Central memory CD8-positive, alpha-beta T cell (primary cell): ENCODE results near the gene NDUFA12.

Source experiments
- ATAC-seq: fragments of 150-1000 bp; cut with Tn5 transposase; replicated peaks from 2 replicates; pipeline ENCODE4 v1.10.0; 2022; ENCODE audit warnings: mild to moderate bottlenecking, moderate FRiP score, moderate number of reproducible peaks; ENCODE audit not compliant: poor library complexity, severe bottlenecking; ENCODE audit errors: extremely low read depth
- DNase-seq, 2 donors: peaks; one replicate each; pipeline ENCODE4 v3.0.0; 2021; ENCODE audit warnings: low spot score in 2 of 2
- H3K27ac Mint-ChIP-seq: one replicate; pipeline ENCODE4 v1.8.0; 2022; ENCODE audit warnings: low read depth, mild to moderate bottlenecking, moderate library complexity, mixed read lengths
- H3K27me3 Mint-ChIP-seq: one replicate; pipeline ENCODE4 v1.8.0; 2022; ENCODE audit warnings: mixed read lengths
- H3K36me3 Mint-ChIP-seq: one replicate; pipeline ENCODE4 v1.8.0; 2022; ENCODE audit warnings: mild to moderate bottlenecking, moderate library complexity, mixed read lengths; ENCODE audit not compliant: insufficient read depth
- H3K4me1 Mint-ChIP-seq: one replicate; pipeline ENCODE4 v1.8.0; 2022; ENCODE audit warnings: mixed read lengths
- H3K4me3 Mint-ChIP-seq: one replicate; pipeline ENCODE4 v1.8.0; 2022; ENCODE audit warnings: mild to moderate bottlenecking, moderate library complexity, mixed read lengths
- H3K9me3 Mint-ChIP-seq: one replicate; pipeline ENCODE4 v1.8.0; 2022; ENCODE audit warnings: mixed read lengths

The NDUFA12 gene

GRCh38 chr12:94977766-94978468 lies 25.6 kb downstream of the NDUFA12 start:
- ATAC-seq: no peak
- Mint-ChIP-seq H3K9me3 (no peaks in the 10 kb centered on the region), H3K4me1 (peaks cover 33% of the 10 kb centered on the region), H3K27ac (no peak overlapping the region), H3K36me3 (peaks cover 8% of the 10 kb centered on the region), H3K4me3 (no peak overlapping the region), H3K27me3 (no peaks in the 10 kb centered on the region)
- DNase-seq: no peak

GRCh38 chr12:94973221-94973620 lies 30.3 kb downstream of the NDUFA12 start:
- Mint-ChIP-seq H3K4me1 (peaks cover 18% of the 10 kb centered on the region), H3K27me3 (no peaks in the 10 kb centered on the region), H3K9me3 (no peaks in the 10 kb centered on the region), H3K27ac (no peak overlapping the region), H3K4me3 (no peak overlapping the region), H3K36me3 (peaks cover 6% of the 10 kb centered on the region)
- DNase-seq: no peak
- no peak for ATAC-seq

DNA sequence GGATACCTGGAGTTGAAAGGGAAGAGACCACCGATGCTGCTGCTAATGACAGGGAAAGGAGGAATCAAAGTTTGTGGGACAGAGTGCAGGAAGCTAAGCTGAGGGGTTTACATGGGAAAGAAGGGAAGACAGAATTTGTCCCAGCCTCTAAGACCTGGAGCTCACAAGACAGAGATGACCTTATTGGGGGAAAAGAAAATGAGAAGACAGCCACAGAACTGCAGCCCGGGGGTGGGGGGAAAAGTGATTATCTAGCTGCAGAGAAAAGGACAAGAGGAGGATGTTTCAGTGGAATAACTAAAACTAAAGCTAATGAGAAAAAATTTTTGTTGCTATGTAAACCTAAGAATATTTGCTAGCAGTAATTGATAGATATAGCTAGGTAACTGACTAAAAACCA lies 30.7 kb downstream of the NDUFA12 start:
- Mint-ChIP-seq H3K27ac (no peak overlapping the region), H3K4me1 (peaks cover 14% of the 10 kb centered on the region), H3K27me3 (no peaks in the 10 kb centered on the region), H3K9me3 (no peaks in the 10 kb centered on the region), H3K4me3 (no peak overlapping the region), H3K36me3 (peaks cover 6% of the 10 kb centered on the region)
- DNase-seq (no peak), ATAC-seq (no peak)

DNA sequence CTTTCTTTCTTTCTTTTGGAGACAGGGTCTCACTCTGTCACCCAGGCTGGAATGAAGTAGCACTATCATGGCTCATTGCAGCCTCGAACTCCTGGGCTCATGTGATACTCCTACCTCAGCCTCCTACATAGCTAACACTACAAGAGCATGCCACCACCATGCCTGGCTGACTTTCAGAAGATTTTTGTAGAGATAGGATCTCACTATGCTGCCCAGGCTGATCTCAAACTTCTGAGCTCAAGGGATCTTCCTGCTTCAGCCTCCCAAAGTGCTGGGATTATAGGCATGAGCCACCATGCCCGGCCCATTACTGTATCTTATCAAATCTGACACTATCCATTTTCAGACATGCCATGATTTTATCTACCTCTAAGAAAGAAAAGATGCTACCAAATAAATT lies 31.6 kb downstream of the NDUFA12 start:
- no peaks in the 10 kb centered on the region for H3K9me3 Mint-ChIP-seq
- no peak overlapping the region for H3K4me3 Mint-ChIP-seq
- ATAC-seq: no peak
- DNase-seq: no peak
- H3K27me3 Mint-ChIP-seq: no peaks in the 10 kb centered on the region
- H3K4me1 Mint-ChIP-seq: peaks cover 11% of the 10 kb centered on the region
- H3K36me3 Mint-ChIP-seq: peaks cover 6% of the 10 kb centered on the region
- H3K27ac Mint-ChIP-seq: no peak overlapping the region

DNA sequence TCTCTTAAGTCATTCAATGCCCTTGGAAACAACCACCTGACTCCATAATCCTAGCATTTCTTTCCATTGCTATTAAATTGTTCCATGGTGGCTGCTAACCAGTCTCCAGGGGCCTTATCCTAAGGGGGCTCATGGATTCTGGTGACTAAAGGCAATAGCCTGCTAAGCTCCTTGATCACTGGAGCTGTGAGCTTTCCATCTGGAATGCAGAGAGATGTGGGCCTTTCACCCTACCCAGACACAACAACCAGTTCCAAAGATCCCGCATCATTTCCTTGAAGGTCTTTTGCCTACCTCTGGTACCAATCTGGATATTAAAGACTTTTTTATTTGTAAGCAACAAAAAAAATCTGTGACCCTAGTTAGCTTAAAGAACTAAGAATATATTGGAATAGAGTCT lies 32.9 kb downstream of the NDUFA12 start:
- no peak overlapping the region for H3K4me3 Mint-ChIP-seq
- no peak for ATAC-seq
- H3K27ac Mint-ChIP-seq: no peak overlapping the region

DNA sequence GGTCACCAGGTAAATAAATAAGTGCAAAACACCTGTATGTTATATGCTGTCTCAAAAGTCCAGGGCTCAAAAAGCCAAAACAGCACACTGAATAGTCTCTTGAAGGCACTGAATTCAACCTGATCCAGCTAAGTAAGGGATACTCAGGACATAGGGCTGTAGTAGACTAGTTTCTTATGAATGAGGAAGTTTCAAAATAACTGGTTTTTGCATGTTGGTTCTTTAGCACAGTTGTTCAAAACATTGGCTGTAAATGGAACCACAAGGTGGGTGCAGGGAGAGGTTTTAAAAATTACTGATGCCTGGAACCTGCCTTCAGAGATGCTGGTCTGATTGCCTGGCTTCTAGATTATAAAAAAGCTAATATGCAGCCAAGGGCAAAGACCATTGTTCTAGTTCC lies 34.1 kb downstream of the NDUFA12 start:
- ATAC-seq (no peak), DNase-seq (no peak)
- H3K27me3 Mint-ChIP-seq: no peaks in the 10 kb centered on the region
- no peaks in the 10 kb centered on the region for H3K9me3 Mint-ChIP-seq
- no peak overlapping the region for H3K4me3 Mint-ChIP-seq
- H3K36me3 Mint-ChIP-seq: peaks cover 6% of the 10 kb centered on the region
- H3K4me1 Mint-ChIP-seq: peaks cover 3% of the 10 kb centered on the region
- no peak overlapping the region for H3K27ac Mint-ChIP-seq

More for the DNA sequence above, 32.9 kb downstream of the NDUFA12 start:
- Mint-ChIP-seq H3K36me3 (peaks cover 6% of the 10 kb centered on the region), H3K9me3 (no peaks in the 10 kb centered on the region), H3K27me3 (no peaks in the 10 kb centered on the region), H3K4me1 (peaks cover 7% of the 10 kb centered on the region)
- no peak for DNase-seq

GRCh38 chr12:94965982-94966630 lies 37.4 kb downstream of the NDUFA12 start:
- ATAC-seq (no peak), DNase-seq (no peak)
- H3K4me1 Mint-ChIP-seq: no peaks in the 10 kb centered on the region
- no peak overlapping the region for H3K27ac Mint-ChIP-seq
- H3K36me3 Mint-ChIP-seq: peaks cover 2% of the 10 kb centered on the region
- H3K4me3 Mint-ChIP-seq: no peak overlapping the region
- H3K27me3 Mint-ChIP-seq: no peaks in the 10 kb centered on the region
- H3K9me3 Mint-ChIP-seq: no peaks in the 10 kb centered on the region

DNA sequence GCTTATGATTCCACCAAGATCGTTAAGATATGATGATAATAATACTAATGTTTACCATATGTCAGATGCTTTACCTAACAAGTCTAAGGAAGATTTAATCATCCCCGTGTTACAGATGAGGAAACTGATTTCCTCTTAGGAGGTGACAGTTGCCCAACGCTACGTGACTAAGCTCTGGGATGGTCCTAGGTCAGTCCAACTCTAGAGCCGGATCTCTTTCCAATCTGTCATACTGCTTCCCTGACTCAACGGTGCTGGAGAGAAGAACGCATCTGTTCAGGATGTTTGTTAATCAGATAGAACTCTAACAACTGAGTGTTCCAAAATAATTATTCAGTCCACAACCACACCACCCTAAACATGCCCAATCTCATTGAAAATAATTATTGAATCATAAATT lies 39.8 kb downstream of the NDUFA12 start:
- ATAC-seq (no peak), DNase-seq (no peak)
- no peaks in the 10 kb centered on the region for H3K4me1 Mint-ChIP-seq
- peaks cover 12% of the 10 kb centered on the region for H3K27me3 Mint-ChIP-seq
- no peaks in the 10 kb centered on the region for H3K9me3 Mint-ChIP-seq
- no peak overlapping the region for H3K4me3 Mint-ChIP-seq
- H3K27ac Mint-ChIP-seq: no peak overlapping the region
- peaks cover 2% of the 10 kb centered on the region for H3K36me3 Mint-ChIP-seq

DNA sequence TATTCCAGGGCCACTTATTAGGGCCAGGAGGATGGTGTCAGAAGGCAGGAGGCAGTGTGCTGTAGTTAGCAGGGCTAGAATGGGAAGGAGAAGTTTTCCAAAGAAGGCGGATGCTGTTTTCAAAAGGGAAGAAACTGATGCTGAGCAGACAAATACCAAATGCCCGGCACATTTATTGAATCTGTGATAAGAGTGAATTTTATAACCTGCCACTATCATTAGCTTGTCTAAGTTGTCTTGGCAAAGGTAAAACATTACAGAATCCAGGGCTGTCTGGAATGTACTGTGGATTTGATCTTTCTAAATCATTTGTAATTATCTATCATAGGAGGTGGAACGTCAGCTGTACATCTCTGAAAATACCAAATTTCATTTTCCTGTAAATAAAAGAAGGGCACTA lies 40.8 kb downstream of the NDUFA12 start:
- Mint-ChIP-seq H3K4me1 (no peaks in the 10 kb centered on the region), H3K36me3 (peaks cover 2% of the 10 kb centered on the region), H3K9me3 (no peaks in the 10 kb centered on the region), H3K4me3 (no peak overlapping the region), H3K27me3 (peaks cover 12% of the 10 kb centered on the region), H3K27ac (no peak overlapping the region)
- DNase-seq (no peak), ATAC-seq (no peak)

DNA sequence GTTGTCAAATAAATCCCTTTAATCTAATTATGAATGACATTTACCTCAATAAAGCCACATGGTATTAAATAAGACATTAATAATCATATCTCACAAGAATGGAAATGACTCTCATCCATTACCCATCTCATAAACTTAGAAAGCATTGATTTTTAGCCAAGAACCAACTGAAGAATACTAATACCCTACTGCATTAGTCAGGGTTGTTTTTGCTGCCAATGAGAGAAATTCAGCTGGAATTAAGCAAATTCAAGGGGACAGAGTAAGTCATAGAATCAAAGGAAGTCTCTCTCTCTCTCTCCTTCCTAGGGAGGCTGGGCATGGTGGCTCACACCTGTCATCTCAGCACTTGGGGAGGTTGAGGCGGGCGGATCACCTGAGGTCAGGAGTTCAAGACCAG lies 41.6 kb downstream of the NDUFA12 start:
- no peaks in the 10 kb centered on the region for H3K9me3 Mint-ChIP-seq
- peaks cover 2% of the 10 kb centered on the region for H3K36me3 Mint-ChIP-seq
- DNase-seq: no peak
- no peaks in the 10 kb centered on the region for H3K4me1 Mint-ChIP-seq
- peaks cover 12% of the 10 kb centered on the region for H3K27me3 Mint-ChIP-seq
- no peak overlapping the region for H3K4me3 Mint-ChIP-seq
- no peak overlapping the region for H3K27ac Mint-ChIP-seq
- no peak for ATAC-seq

GRCh38 chr12:94961256-94961824 lies 42.2 kb downstream of the NDUFA12 start:
- peaks cover 17% of the 10 kb centered on the region for H3K27me3 Mint-ChIP-seq
- no peak for ATAC-seq
- peaks cover 2% of the 10 kb centered on the region for H3K36me3 Mint-ChIP-seq
- no peaks in the 10 kb centered on the region for H3K4me1 Mint-ChIP-seq
- H3K27ac Mint-ChIP-seq: no peak overlapping the region
- no peaks in the 10 kb centered on the region for H3K9me3 Mint-ChIP-seq
- no peak overlapping the region for H3K4me3 Mint-ChIP-seq
- no peak for DNase-seq

GRCh38 chr12:94957006-94957405 lies 46.5 kb downstream of the NDUFA12 start:
- no peak overlapping the region for H3K27ac Mint-ChIP-seq
- H3K4me3 Mint-ChIP-seq: no peak overlapping the region
- no peaks in the 10 kb centered on the region for H3K9me3 Mint-ChIP-seq
- DNase-seq (no peak), ATAC-seq (no peak)
- peaks cover 55% of the 10 kb centered on the region for H3K27me3 Mint-ChIP-seq
- no peaks in the 10 kb centered on the region for H3K36me3 Mint-ChIP-seq
- H3K4me1 Mint-ChIP-seq: peaks cover 6% of the 10 kb centered on the region

DNA sequence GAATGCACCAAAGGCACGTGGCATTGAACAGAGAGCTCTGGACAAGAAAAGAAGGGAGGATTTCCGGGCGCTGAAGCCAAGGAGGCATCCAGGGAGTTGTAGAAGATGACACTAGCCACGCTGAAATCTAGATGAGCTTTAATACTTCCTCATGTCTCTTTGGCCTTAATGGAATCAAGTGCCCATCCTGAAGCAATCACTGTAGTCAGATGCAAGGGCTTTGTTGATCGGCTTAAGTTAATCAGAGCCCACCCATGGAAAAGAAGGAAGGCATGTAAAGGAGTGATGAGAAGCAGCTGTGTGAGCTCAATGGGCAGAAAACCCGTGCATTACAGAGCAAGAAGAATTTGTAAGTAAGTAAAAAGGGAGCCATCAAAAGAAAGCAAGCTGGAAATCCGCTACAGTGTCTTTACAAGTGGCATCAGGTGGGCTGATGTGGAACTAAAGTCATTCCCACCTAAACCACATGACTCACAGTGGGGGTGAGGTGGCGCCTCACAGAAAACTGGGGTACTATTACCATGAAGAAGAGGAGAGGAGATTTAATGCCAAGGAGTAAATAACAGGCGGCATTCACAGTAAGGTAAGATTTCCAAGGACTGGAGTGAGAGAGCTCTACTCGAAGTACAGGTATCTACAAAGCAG lies 48.4 kb downstream of the NDUFA12 start:
- ATAC-seq (no peak), DNase-seq (no peak)
- H3K9me3 Mint-ChIP-seq: no peaks in the 10 kb centered on the region
- no peak overlapping the region for H3K27ac Mint-ChIP-seq
- peaks cover 59% of the 10 kb centered on the region for H3K27me3 Mint-ChIP-seq
- no peaks in the 10 kb centered on the region for H3K36me3 Mint-ChIP-seq
- H3K4me1 Mint-ChIP-seq: peaks cover 6% of the 10 kb centered on the region
- H3K4me3 Mint-ChIP-seq: no peak overlapping the region
